DND-41 (cell line): ENCODE results near the gene MSGN1.

Experiments used
- ATAC-seq: fragments of 200-7000 bp; cut with Tn5 transposase; 3 replicates; pipeline ENCODE4 v1.9.1; 2021; ENCODE audit warnings: low read depth; ENCODE audit not compliant: insufficient read depth
- DNase-seq: peaks from one replicate; pipeline ENCODE4 v3.0.0-alpha.2; 2020
- H2AFZ ChIP-seq: 2 replicates; pipeline ENCODE4 v1.6.0; 2012; ENCODE audit warnings: low read depth, low read length
- H3K27ac ChIP-seq: 2 replicates; pipeline ENCODE4 v1.5.1; 2012; ENCODE audit warnings: low read length, inconsistent platforms
- H3K27me3 ChIP-seq: fragments of 200-600 bp; sonication (generic); 2 replicates; pipeline ENCODE4 v1.6.0; 2012; ENCODE audit warnings: low read length, mild to moderate bottlenecking, inconsistent platforms; ENCODE audit not compliant: insufficient read depth, poor library complexity
- H3K36me3 ChIP-seq: 2 replicates; pipeline ENCODE4 v1.5.1; 2012; ENCODE audit warnings: low read length, inconsistent platforms; ENCODE audit not compliant: insufficient read depth
- H3K4me1 ChIP-seq: 2 replicates; pipeline ENCODE4 v1.5.1; 2012; ENCODE audit warnings: mild to moderate bottlenecking, low read length; ENCODE audit not compliant: insufficient read depth
- H3K4me2 ChIP-seq: 2 replicates; pipeline ENCODE4 v1.6.0; 2012; ENCODE audit warnings: mild to moderate bottlenecking, moderate library complexity, low read length, inconsistent platforms; ENCODE audit not compliant: insufficient read depth
- H3K4me3 ChIP-seq, 2 experiments: fragments of 200-600 bp in 1 of 2; shearing (Covaris generic) in 1 of 2; 2 replicates each; pipeline ENCODE4 v1.5.1; 2012 to 2016; ENCODE audit warnings: inconsistent platforms in 2 of 2, low read length in 2 of 2, mild to moderate bottlenecking in 2 of 2, low read depth in 1 of 2, moderate library complexity in 1 of 2
- H3K79me2 ChIP-seq: 2 replicates; pipeline ENCODE4 v1.6.0; 2012; ENCODE audit warnings: low read length, inconsistent platforms; ENCODE audit not compliant: insufficient read depth
- H3K9ac ChIP-seq: 2 replicates; pipeline ENCODE4 v1.6.0; 2012; ENCODE audit warnings: low read depth, mild to moderate bottlenecking, inconsistent platforms, low read length, moderate library complexity
- H3K9me3 ChIP-seq: 2 replicates; pipeline ENCODE4 v1.5.1; 2012; ENCODE audit warnings: low read length, moderate library complexity, mild to moderate bottlenecking, inconsistent platforms; ENCODE audit not compliant: insufficient read depth, severe bottlenecking
- H4K20me1 ChIP-seq: 2 replicates; pipeline ENCODE4 v1.6.0; 2012; ENCODE audit warnings: low read length; ENCODE audit not compliant: insufficient read depth
- EZH2 ChIP-seq: IDR thresholded peaks from 3 replicates; pipeline ENCODE4 v1.6.1; 2012; ENCODE audit warnings: borderline replicate concordance, low read depth, mild to moderate bottlenecking, moderate library complexity, low read length, inconsistent platforms; ENCODE audit not compliant: severe bottlenecking
- TF ChIP-seq, protein P1 (sequence below): IDR thresholded peaks from 2 replicates; pipeline ENCODE4 v1.5.1; 2012; ENCODE audit warnings: borderline replicate concordance, low read length, moderate library complexity, mild to moderate bottlenecking; ENCODE audit not compliant: poor library complexity, severe bottlenecking; ENCODE audit errors: extremely low read depth

The MSGN1 gene

DNA sequence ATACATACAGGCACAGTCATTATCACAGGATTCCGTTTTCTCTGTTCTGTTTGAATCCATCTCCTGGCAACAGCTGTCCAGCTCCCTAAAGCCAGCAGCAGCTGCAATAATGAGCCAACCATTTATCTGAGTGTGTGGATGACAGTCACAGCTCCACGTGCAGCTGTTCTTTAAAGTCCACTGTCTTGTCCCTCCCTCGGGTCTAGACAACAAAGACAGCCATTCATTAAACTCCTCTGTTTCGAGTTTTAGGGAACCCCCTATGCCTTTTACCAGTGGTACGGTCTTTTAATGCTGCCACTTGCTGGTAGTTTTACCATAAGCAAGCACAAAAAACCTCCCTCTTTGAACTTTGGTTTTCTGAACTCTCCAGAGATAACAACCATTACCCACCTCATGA, 16.0 kb upstream of the MSGN1 start:
- no peak for ATAC-seq
- Histone ChIP-seq H3K4me2 (no peak overlapping the region), H4K20me1 (no peaks in the 10 kb centered on the region), H3K4me3 (no peak overlapping the region), H3K4me1 (no peaks in the 10 kb centered on the region), H2AFZ (no peak overlapping the region), H3K9ac (no peak overlapping the region), H3K9me3 (no peaks in the 10 kb centered on the region), H3K79me2 (no peaks in the 10 kb centered on the region), H3K27me3 (peaks cover 14% of the 10 kb centered on the region), H3K27ac (no peak overlapping the region), H3K36me3 (no peaks in the 10 kb centered on the region)
- no peak for TF ChIP-seq EZH2
- TF ChIP-seq, protein P1, sequence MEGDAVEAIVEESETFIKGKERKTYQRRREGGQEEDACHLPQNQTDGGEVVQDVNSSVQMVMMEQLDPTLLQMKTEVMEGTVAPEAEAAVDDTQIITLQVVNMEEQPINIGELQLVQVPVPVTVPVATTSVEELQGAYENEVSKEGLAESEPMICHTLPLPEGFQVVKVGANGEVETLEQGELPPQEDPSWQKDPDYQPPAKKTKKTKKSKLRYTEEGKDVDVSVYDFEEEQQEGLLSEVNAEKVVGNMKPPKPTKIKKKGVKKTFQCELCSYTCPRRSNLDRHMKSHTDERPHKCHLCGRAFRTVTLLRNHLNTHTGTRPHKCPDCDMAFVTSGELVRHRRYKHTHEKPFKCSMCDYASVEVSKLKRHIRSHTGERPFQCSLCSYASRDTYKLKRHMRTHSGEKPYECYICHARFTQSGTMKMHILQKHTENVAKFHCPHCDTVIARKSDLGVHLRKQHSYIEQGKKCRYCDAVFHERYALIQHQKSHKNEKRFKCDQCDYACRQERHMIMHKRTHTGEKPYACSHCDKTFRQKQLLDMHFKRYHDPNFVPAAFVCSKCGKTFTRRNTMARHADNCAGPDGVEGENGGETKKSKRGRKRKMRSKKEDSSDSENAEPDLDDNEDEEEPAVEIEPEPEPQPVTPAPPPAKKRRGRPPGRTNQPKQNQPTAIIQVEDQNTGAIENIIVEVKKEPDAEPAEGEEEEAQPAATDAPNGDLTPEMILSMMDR = no peak
- no peak for DNase-seq

DNA sequence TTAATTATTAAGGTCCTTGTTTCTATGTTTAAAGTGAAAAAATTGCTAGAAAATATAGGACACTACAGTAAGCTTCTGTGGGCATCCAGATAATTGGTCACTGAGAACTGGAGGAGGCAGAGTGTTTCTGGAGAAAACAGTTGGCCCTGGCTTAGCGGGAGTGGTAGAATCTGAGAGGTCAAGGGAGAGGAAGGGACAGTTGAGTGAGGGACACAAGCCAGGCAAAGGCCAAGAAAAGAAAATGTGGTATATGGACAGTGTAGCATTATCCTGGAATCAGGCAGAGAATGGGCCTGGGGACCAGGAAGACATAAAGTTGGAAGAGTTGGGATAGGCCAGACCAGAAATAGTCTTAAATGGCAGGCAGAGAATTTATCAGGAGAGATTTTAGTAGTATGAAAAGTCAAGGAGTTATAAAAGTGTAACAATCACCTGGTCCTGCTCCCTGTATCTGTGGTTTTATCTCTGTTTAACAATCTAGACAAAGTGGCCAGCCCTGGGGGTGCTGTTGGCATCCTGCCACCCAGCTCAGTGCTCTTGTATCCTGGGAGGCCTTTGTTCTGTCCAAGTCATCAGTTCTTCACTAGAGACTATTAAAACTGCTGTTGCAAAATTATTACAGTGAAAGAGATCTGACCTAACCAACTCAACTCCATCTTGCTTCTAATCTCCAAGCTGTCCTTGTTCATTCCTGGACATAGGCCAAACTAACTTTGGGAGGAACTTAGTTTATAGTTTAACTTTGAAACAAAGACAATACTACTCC, 15.4 kb upstream of the MSGN1 start:
- H3K4me2 ChIP-seq = no peak overlapping the region
- H2AFZ ChIP-seq = no peak overlapping the region
- H3K4me1 ChIP-seq = no peaks in the 10 kb centered on the region
- DNase-seq = peak; percentile 11
- no peaks in the 10 kb centered on the region for H4K20me1 ChIP-seq
- H3K27ac ChIP-seq = no peak overlapping the region
- H3K9ac ChIP-seq = no peak overlapping the region
- TF ChIP-seq, protein P1 = no peak
- no peak for TF ChIP-seq EZH2
- H3K27me3 ChIP-seq = peaks cover 12% of the 10 kb centered on the region
- H3K79me2 ChIP-seq = no peaks in the 10 kb centered on the region
- ATAC-seq = no peak
- H3K36me3 ChIP-seq = no peaks in the 10 kb centered on the region
- H3K4me3 ChIP-seq = no peak overlapping the region
- no peaks in the 10 kb centered on the region for H3K9me3 ChIP-seq

DNA sequence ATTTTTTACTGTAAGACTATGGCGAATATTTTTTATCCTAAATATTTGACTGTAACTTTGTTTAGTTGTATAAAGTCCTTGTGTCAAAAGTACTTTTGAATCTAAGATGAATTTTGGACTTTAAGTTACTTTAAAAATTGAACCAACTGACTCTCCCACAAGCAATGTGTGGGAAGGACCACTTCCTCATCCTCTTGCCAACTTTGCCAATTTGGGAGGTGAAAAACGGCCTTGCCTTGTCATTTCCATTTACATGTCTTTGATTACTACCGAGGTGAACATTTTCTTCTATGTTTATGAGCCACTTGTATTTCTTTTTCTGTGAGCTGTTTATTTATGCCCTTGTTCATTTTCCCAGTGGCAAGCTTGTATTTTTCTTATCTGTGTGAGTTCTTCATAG, 12.8 kb upstream of the MSGN1 start:
- no peaks in the 10 kb centered on the region for H3K4me1 ChIP-seq
- no peak overlapping the region for H2AFZ ChIP-seq
- no peak overlapping the region for H3K27ac ChIP-seq
- H3K9me3 ChIP-seq = no peaks in the 10 kb centered on the region
- no peaks in the 10 kb centered on the region for H3K36me3 ChIP-seq
- DNase-seq = no peak
- H3K27me3 ChIP-seq = peaks cover 8% of the 10 kb centered on the region
- H3K4me3 ChIP-seq = no peak overlapping the region
- no peak for TF ChIP-seq EZH2
- TF ChIP-seq, protein P1 = no peak
- no peak overlapping the region for H3K4me2 ChIP-seq
- no peaks in the 10 kb centered on the region for H4K20me1 ChIP-seq
- no peak for ATAC-seq
- H3K79me2 ChIP-seq = no peaks in the 10 kb centered on the region
- H3K9ac ChIP-seq = no peak overlapping the region
